Measurements from ENCODE around the gene MYLK. TPM values are rescaled to one million over a fixed set of nuclear protein-coding genes. Genes with fewer than 3 reads are reported as not detected.

The MYLK gene
- polyA plus RNA-seq, 3 donors: 0.35 to 1.3 (median 0.51) TPM

DNA sequence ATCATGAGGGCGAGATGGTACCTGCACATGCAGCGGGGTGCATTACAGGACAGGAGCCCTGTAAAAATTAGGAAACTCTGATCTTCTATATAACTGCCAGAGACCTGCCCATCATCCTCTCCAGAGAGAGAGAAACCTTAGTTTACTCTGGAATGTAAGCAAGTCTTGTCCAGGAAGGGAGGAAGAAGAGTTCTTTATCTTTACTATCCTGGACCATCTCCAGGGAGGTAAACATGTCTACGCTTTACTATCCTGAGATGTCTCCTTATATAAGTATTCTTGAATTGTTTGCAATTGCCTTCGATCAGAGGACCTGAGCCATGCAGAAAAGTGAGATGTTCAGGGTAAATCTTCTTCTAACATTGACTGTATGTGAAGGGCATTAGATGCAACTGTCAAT is 286.6 kb downstream of the MYLK start:
- TF ChIP-seq, protein P1, sequence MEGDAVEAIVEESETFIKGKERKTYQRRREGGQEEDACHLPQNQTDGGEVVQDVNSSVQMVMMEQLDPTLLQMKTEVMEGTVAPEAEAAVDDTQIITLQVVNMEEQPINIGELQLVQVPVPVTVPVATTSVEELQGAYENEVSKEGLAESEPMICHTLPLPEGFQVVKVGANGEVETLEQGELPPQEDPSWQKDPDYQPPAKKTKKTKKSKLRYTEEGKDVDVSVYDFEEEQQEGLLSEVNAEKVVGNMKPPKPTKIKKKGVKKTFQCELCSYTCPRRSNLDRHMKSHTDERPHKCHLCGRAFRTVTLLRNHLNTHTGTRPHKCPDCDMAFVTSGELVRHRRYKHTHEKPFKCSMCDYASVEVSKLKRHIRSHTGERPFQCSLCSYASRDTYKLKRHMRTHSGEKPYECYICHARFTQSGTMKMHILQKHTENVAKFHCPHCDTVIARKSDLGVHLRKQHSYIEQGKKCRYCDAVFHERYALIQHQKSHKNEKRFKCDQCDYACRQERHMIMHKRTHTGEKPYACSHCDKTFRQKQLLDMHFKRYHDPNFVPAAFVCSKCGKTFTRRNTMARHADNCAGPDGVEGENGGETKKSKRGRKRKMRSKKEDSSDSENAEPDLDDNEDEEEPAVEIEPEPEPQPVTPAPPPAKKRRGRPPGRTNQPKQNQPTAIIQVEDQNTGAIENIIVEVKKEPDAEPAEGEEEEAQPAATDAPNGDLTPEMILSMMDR (IDR thresholded peaks at IDR 0.05): no peak

DNA sequence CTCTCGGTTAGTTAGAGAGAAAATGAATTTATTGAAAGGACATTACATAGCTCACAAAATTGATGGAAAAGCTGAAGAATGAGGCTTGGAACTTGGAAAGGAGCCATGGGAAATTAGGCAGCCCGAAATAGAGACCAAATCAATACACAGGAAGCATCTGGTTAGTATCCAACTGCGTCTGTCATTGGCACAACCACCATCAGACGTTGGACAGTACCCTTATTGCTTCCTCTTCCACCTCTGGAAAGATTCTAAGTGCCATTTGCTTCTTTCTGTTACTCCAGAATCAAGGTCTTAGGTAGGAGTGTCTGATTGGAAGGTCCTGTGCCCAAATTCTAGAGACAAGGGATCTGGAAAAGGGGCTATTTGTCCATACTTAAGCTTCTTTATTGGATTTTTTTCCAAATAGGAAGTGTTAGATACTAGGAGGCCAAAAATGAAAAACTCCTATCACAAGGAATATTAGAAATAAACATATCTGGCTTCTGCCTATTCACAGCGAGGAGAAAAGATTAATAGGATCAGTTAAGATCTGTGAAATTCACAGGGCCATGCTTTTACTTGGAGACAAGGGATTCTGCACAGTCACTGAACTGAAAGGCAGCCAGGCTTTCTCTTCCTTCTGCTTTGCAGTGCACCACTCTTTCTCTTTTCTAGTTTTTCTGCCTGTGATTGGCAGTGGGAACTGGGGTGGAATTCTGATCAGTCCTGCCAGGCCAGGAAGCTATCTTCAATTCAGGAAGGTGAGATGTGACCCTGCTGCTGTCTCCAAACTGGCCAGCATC is 288.5 kb downstream of the MYLK start:
- peaks cover 0 to 15% of the 10 kb centered on the region in 2 donors for H3K36me3 ChIP-seq (replicated peaks in 1 of 2; ENCODE audit: control insufficient read depth in 1 of 2, insufficient read depth in 2 of 2, low read length in 2 of 2)
- no peak overlapping the region for H3K4me3 ChIP-seq (replicated peaks in 1 of 3; ENCODE audit: low read depth in 2 of 3, low read length in 3 of 3)
- intact Hi-C loops (cut with micrococcal nuclease): no loop called here
- no peak overlapping the region for H3K27ac ChIP-seq (ENCODE audit: low read depth in 1 of 2, low read length in 2 of 2)
- no peak overlapping the region for H3K4me2 ChIP-seq (replicated peaks; ENCODE audit: extremely low read depth, low read length, poor library complexity, severe bottlenecking)
- WGBS (ENCODE audit: insufficient coverage): no CpG with 5 or more reads among the region's 5 CpGs
- no peak overlapping the region for H2AFZ ChIP-seq (ENCODE audit: insufficient read depth, low read depth, low read length, poor library complexity, severe bottlenecking)
- TF ChIP-seq, protein P1 (IDR thresholded peaks at IDR 0.05): no peak
- no peaks in the 10 kb centered on the region for H3K4me1 ChIP-seq (ENCODE audit: control insufficient read depth in 1 of 2, insufficient read depth in 2 of 2, low read length in 2 of 2)
- H3K9ac ChIP-seq (ENCODE audit: insufficient read depth, low read length, poor library complexity, severe bottlenecking): no peak overlapping the region
- H3K9me3 ChIP-seq (replicated peaks in 1 of 2; ENCODE audit: control insufficient read depth in 1 of 2, insufficient read depth in 1 of 2, low read length in 2 of 2): peaks cover 11% of the 10 kb centered on the region in 2 donors
- no peak overlapping the region for H3K4me3 Mint-ChIP-seq
- peaks cover 10% of the 10 kb centered on the region for H3K4me1 Mint-ChIP-seq
- no peaks in the 10 kb centered on the region for H3K27me3 ChIP-seq (ENCODE audit: control insufficient read depth in 2 of 2, insufficient read depth in 2 of 2, low read length in 2 of 2)
- no peak overlapping the region for H3K27ac Mint-ChIP-seq
- peaks cover 11 to 20% (median 14%) of the 10 kb centered on the region in 7 donors for H3K9me3 Mint-ChIP-seq
- H4K20me1 ChIP-seq (ENCODE audit: insufficient read depth, low read length): no peaks in the 10 kb centered on the region
- H3K27me3 Mint-ChIP-seq (ENCODE audit: low read depth in 3 of 3): peaks cover 1 to 2% (median 1%) of the 10 kb centered on the region in 3 donors
- no peaks in the 10 kb centered on the region for H3K79me2 ChIP-seq (ENCODE audit: insufficient read depth, low read length)
- no peak for DNase-seq
- H3K36me3 Mint-ChIP-seq: peaks cover 7 to 11% of the 10 kb centered on the region in 2 donors

More for the DNA sequence above, 286.6 kb downstream of the MYLK start:
- Histone ChIP-seq H3K9me3 (replicated peaks in 1 of 2; ENCODE audit: control insufficient read depth in 1 of 2, insufficient read depth in 1 of 2, low read length in 2 of 2) (no peaks in the 10 kb centered on the region), H3K9ac (ENCODE audit: insufficient read depth, low read length, poor library complexity, severe bottlenecking) (no peak overlapping the region), H2AFZ (ENCODE audit: insufficient read depth, low read depth, low read length, poor library complexity, severe bottlenecking) (no peak overlapping the region), H3K4me2 (replicated peaks; ENCODE audit: extremely low read depth, low read length, poor library complexity, severe bottlenecking) (no peak overlapping the region), H3K27ac (ENCODE audit: low read depth in 1 of 2, low read length in 2 of 2) (no peak overlapping the region), H3K79me2 (ENCODE audit: insufficient read depth, low read length) (no peaks in the 10 kb centered on the region), H3K36me3 (replicated peaks in 1 of 2; ENCODE audit: control insufficient read depth in 1 of 2, insufficient read depth in 2 of 2, low read length in 2 of 2) (no peaks in the 10 kb centered on the region), H4K20me1 (ENCODE audit: insufficient read depth, low read length) (no peaks in the 10 kb centered on the region), H3K4me3 (replicated peaks in 1 of 3; ENCODE audit: low read depth in 2 of 3, low read length in 3 of 3) (no peak overlapping the region), H3K27me3 (ENCODE audit: control insufficient read depth in 2 of 2, insufficient read depth in 2 of 2, low read length in 2 of 2) (no peaks in the 10 kb centered on the region), H3K4me1 (ENCODE audit: control insufficient read depth in 1 of 2, insufficient read depth in 2 of 2, low read length in 2 of 2) (no peaks in the 10 kb centered on the region)
- no CpG with 5 or more reads among the region's 4 CpGs for WGBS (ENCODE audit: insufficient coverage)
- Mint-ChIP-seq H3K9me3 (peaks cover 0 to 4% (median 1%) of the 10 kb centered on the region in 7 donors), H3K36me3 (peaks cover 0 to 3% of the 10 kb centered on the region in 2 donors), H3K27me3 (ENCODE audit: low read depth in 3 of 3) (peaks cover 1 to 2% (median 1%) of the 10 kb centered on the region in 3 donors), H3K27ac (no peak overlapping the region), H3K4me1 (peaks cover 10% of the 10 kb centered on the region), H3K4me3 (no peak overlapping the region)
- intact Hi-C loops (cut with micrococcal nuclease): no loop called here
- no peak for DNase-seq

All from CD14-positive monocyte (primary cell).